WERI-Rb-1 (cell line): Measurements from ENCODE around the gene RTN3.

Source experiments
- DNase-seq: peaks from one replicate; pipeline ENCODE4 v3.0.0-alpha.2; 2020
- H3K27ac ChIP-seq: fragments of 250-450 bp; sonication (Bioruptor Pico); 2 replicates; pipeline ENCODE4 v1.5.1; 2020; ENCODE audit warnings: mild to moderate bottlenecking, moderate library complexity
- H3K27me3 ChIP-seq: fragments of 250-450 bp; sonication (Bioruptor Pico); 2 replicates; pipeline ENCODE4 v1.5.1; 2021; ENCODE audit warnings: mild to moderate bottlenecking, low read depth, moderate library complexity; ENCODE audit not compliant: insufficient read depth, severe bottlenecking
- H3K36me3 ChIP-seq: fragments of 250-450 bp; sonication (Bioruptor Pico); 2 replicates; pipeline ENCODE4 v1.5.1; 2020; ENCODE audit warnings: mild to moderate bottlenecking, moderate library complexity
- H3K4me3 ChIP-seq: 2 replicates; pipeline ENCODE4 v1.5.1; 2011; ENCODE audit warnings: low read depth, mild to moderate bottlenecking, control low read depth, low read length
- H3K9me3 ChIP-seq: fragments of 250-450 bp; sonication (Bioruptor Pico); 2 replicates; pipeline ENCODE4 v1.5.1; 2021; ENCODE audit warnings: mild to moderate bottlenecking, moderate library complexity; ENCODE audit not compliant: severe bottlenecking
- CTCF ChIP-seq: IDR thresholded peaks from 2 replicates; pipeline ENCODE4 v1.5.1; 2011; ENCODE audit warnings: low read depth, mild to moderate bottlenecking, control low read depth, inconsistent platforms, low read length

The RTN3 gene

GRCh38 chr11:63708764-63709163 lies 27.5 kb downstream of the RTN3 start:
- no peak overlapping the region for H3K4me3 ChIP-seq
- H3K27ac ChIP-seq: no peak overlapping the region
- no peak for DNase-seq
- H3K9me3 ChIP-seq: no peaks in the 10 kb centered on the region
- no peaks in the 10 kb centered on the region for H3K27me3 ChIP-seq
- TF ChIP-seq CTCF: no peak
- H3K36me3 ChIP-seq: no peaks in the 10 kb centered on the region; the same call in 1 of the 2 replicates

- no peak for DNase-seq
- no peak overlapping the region for H3K4me3 ChIP-seq
- no peak overlapping the region for H3K27ac ChIP-seq
- no peaks in the 10 kb centered on the region for H3K27me3 ChIP-seq
- H3K9me3 ChIP-seq: no peaks in the 10 kb centered on the region
- H3K36me3 ChIP-seq: no peaks in the 10 kb centered on the region; the same call in 1 of the 2 replicates
- no peak for TF ChIP-seq CTCF
These were observed 28.1 kb downstream of the RTN3 start for GRCh38 chr11:63709336-63709884.

- H3K36me3 ChIP-seq: peaks cover 4% of the 10 kb centered on the region
- TF ChIP-seq CTCF: no peak
- no peak overlapping the region for H3K4me3 ChIP-seq
- DNase-seq: no peak
- H3K27me3 ChIP-seq: no peaks in the 10 kb centered on the region
- H3K9me3 ChIP-seq: no peaks in the 10 kb centered on the region
- H3K27ac ChIP-seq: no peak overlapping the region
These were observed 29.3 kb downstream of the RTN3 start for GRCh38 chr11:63710476-63711217.

GRCh38 chr11:63711838-63712237 lies 30.5 kb downstream of the RTN3 start:
- Histone ChIP-seq H3K36me3 (peaks cover 11% of the 10 kb centered on the region), H3K27me3 (no peaks in the 10 kb centered on the region), H3K9me3 (no peaks in the 10 kb centered on the region), H3K4me3 (no peak overlapping the region), H3K27ac (no peak overlapping the region)
- DNase-seq: no peak
- TF ChIP-seq CTCF: no peak

- H3K27me3 ChIP-seq: no peaks in the 10 kb centered on the region
- H3K36me3 ChIP-seq: peaks cover 14% of the 10 kb centered on the region
- TF ChIP-seq CTCF: no peak
- no peaks in the 10 kb centered on the region for H3K9me3 ChIP-seq
- no peak overlapping the region for H3K27ac ChIP-seq
- H3K4me3 ChIP-seq: no peak overlapping the region
- DNase-seq: no peak
These were observed 32.5 kb downstream of the RTN3 start for GRCh38 chr11:63713766-63714165.

- Histone ChIP-seq H3K27ac (no peak overlapping the region), H3K4me3 (no peak overlapping the region), H3K9me3 (no peaks in the 10 kb centered on the region), H3K36me3 (peaks cover 34% of the 10 kb centered on the region), H3K27me3 (no peaks in the 10 kb centered on the region)
- no peak for DNase-seq
- no peak for TF ChIP-seq CTCF
These were observed 34.7 kb downstream of the RTN3 start for GRCh38 chr11:63716046-63716445.
